Measurements from ENCODE around the gene LPGAT1.

GRCh38 chr1:211704543-211704942 lies 126.0 kb downstream of the LPGAT1 start:
- TF ChIP-seq POLR2A (IDR thresholded peaks at IDR 0.05; ENCODE audit: low read depth, low read length), result no peak
- no peak for TF ChIP-seq POLR2AphosphoS5 (IDR thresholded peaks at IDR 0.05; ENCODE audit: low read depth, low read length)
- no peak for TF ChIP-seq POU2F2 (IDR thresholded peaks at IDR 0.05; ENCODE audit: low read depth, low read length)
- no peak for TF ChIP-seq TAF1 (IDR thresholded peaks at IDR 0.05; ENCODE audit: low read depth, low read length)

All from GM12891 (cell line).